Spleen (tissue), 11 donors: Measurements from ENCODE around the gene DOCK10. TPM values are rescaled to one million over a fixed set of nuclear protein-coding genes. Genes with fewer than 3 reads are reported as not detected.

Experiments
- DNase-seq: peaks from one replicate; pipeline ENCODE4 v3.0.0-alpha.2; 2020
- H3K27ac ChIP-seq, 8 donors: fragments of 200-600 bp; sonication (generic) in 7 of 8; 1 replicate in 4 of 8; 2 replicates in 4 of 8; pipeline versions ENCODE4 v1.5.0 to v1.8.0; 2016 to 2021; ENCODE audit warnings: inconsistent platforms in 4 of 8, mild to moderate bottlenecking in 4 of 8, moderate library complexity in 1 of 8
- H3K27me3 ChIP-seq, 7 donors: fragments of 200-600 bp; sonication (generic) in 6 of 7; replicated peaks in 1 of 7; 1 replicate in 4 of 7; 2 replicates in 3 of 7; pipeline versions ENCODE4 v1.5.0 to v1.8.0; 2016 to 2021; ENCODE audit warnings: inconsistent platforms in 3 of 7, mild to moderate bottlenecking in 1 of 7
- H3K36me3 ChIP-seq, 6 donors: fragments of 200-600 bp; sonication (generic) in 5 of 6; 1 replicate in 4 of 6; 2 replicates in 2 of 6; pipeline versions ENCODE4 v1.5.0 to v1.8.0; 2016 to 2021; ENCODE audit warnings: inconsistent platforms in 2 of 6
- H3K4me1 ChIP-seq, 6 donors: fragments of 200-600 bp; sonication (generic) in 5 of 6; 1 replicate in 3 of 6; 2 replicates in 3 of 6; pipeline versions ENCODE4 v1.5.0 to v1.8.0; 2016 to 2021; ENCODE audit warnings: inconsistent platforms in 3 of 6
- H3K4me3 ChIP-seq, 8 donors: fragments of 200-600 bp; sonication (generic) in 7 of 8; 1 replicate in 4 of 8; 2 replicates in 4 of 8; pipeline versions ENCODE4 v1.5.0 to v1.8.0; 2016 to 2021; ENCODE audit warnings: inconsistent platforms in 4 of 8, mild to moderate bottlenecking in 4 of 8, moderate library complexity in 2 of 8
- H3K9me3 ChIP-seq, 8 donors: fragments of 200-600 bp; sonication (generic) in 7 of 8; 1 replicate in 4 of 8; 2 replicates in 4 of 8; pipeline versions ENCODE4 v1.5.0 to v1.8.0; 2016 to 2021; ENCODE audit warnings: inconsistent platforms in 4 of 8
- CTCF ChIP-seq, 11 experiments: fragments of 200-600 bp in 7 of 11; fragments of 450-650 bp in 4 of 11; sonication (generic) in 4 of 11; IDR thresholded peaks in 8 of 11; conservative IDR thresholded peaks in 3 of 11; 1 replicate in 7 of 11; 2 replicates in 4 of 11; pipeline versions ENCODE4 v1.4.0 to v1.8.0; 2016 to 2021; ENCODE audit warnings: antibody characterized with exemption in 11 of 11, inconsistent platforms in 4 of 11, mild to moderate bottlenecking in 1 of 11
- POLR2A ChIP-seq, 3 donors: fragments of 450-650 bp; IDR thresholded peaks; one replicate each; pipeline ENCODE4 v1.5.1; 2017; ENCODE audit warnings: antibody characterized with exemption in 3 of 3, mild to moderate bottlenecking in 1 of 3
- POLR2AphosphoS5 ChIP-seq, 3 donors: sonication (generic); formaldehyde crosslinking; IDR thresholded peaks; one replicate each; pipeline ENCODE4 v1.5.1; 2017; ENCODE audit warnings: antibody characterized with exemption in 3 of 3
- WGBS, 5 donors: extraction: QIAGEN DNeasy Blood & Tissue Kit in 3 of 5; methylation state at CpG; one replicate each; pipeline versions ENCODE4 v1.1.5 to v1.1.7; 2013 to 2018; 5-methylcytosine and 5-hydroxymethylcytosine counted together
- intact Hi-C: fragments of 100-400 bp; cut with DNase I; formaldehyde crosslinking; loops from one replicate; pipeline ENCODE4 v1.15.0; 2023; ENCODE audit warnings: low total_unique reads
- polyA plus RNA-seq, 3 donors: library from polyadenylated mRNA; stranded (reverse); fragments of 200-250 nt; gene quantifications; one replicate each; pipeline ENCODE4 v1.2.1, GENCODE V29; 2013
- total RNA-seq, 7 donors: library from RNA; depleted of rRNA in 3 of 7; stranded (reverse); fragments of >200 nt in 3 of 7; fragmentation: NEBNext Ultra II Directional in 4 of 7; extraction: Animal tissue kit (Norgen Biotek cat#: 25700) in 4 of 7; gene quantifications; one replicate each; pipeline versions ENCODE4 v1.1.0 to v1.2.1, GENCODE V29; 2016 to 2021
- donor health status: healthy with polysubstance abuse.
- donor health status: DM: no; HTN: no; CAD: no; lungs with moderate emphysema.
- donor health status: DM: no; HTN: no; CAD: no.
- donor health status: Bipolar disorder and iron deficiency.
- donor health status: healthy.
- donor health status: DM: no; HTN: no; CAD: no.
- donor health status: DM: yes; HTN: yes; CAD: no.

The DOCK10 gene
- total and polyA plus RNA-seq, 10 donors = 12.5 to 203 (median 158) TPM

- Histone ChIP-seq H3K9me3 (no peaks in the 10 kb centered on the region), H3K27ac (peak overlapping the region in 5 of 8 donors; percentile 51 to 82 (median 71)), H3K4me3 (no peak overlapping the region), H3K4me1 (peaks cover 10 to 65% (median 54%) of the 10 kb centered on the region in 6 donors), H3K27me3 (no peaks in the 10 kb centered on the region), H3K36me3 (no peaks in the 10 kb centered on the region)
- TF ChIP-seq POLR2A (IDR thresholded peaks at IDR 0.05) (no peak), POLR2AphosphoS5 (IDR thresholded peaks at IDR 0.05) (no peak), CTCF (IDR thresholded peaks at IDR 0.05 in 8 of 11, conservative IDR thresholded peaks at IDR 0.05 in 3 of 11) (no peak)
- no peak for DNase-seq
- intact Hi-C loops = no loop called here
- 67 to 77% (median 75%) methylated on average over 5 of the region's 5 CpGs for WGBS, 5 donors
Observed at GRCh38 chr2:224969095-224969494, 73.2 kb downstream of the DOCK10 start.

DNA sequence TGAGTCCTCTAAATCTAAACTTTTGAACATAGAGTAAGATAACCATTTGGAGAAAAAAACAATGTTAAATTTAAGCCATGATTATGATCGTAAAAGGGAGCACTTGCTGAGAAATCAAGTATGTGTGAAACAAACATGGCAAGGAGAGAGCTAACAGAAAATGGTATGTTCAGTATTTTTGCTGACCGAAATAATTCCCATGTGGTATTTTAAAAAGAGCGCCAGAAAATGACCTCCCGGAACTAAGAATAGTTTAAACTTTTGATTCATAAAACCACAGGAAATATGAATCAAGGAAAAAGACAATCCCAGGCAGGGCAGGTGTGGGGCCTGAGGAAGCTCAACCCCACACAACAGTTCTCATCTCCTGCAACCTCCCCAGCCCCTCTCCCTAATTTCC is 74.2 kb downstream of the DOCK10 start:
- peaks cover 10 to 60% (median 43%) of the 10 kb centered on the region in 6 donors for H3K4me1 ChIP-seq
- TF ChIP-seq CTCF (IDR thresholded peaks at IDR 0.05 in 8 of 11, conservative IDR thresholded peaks at IDR 0.05 in 3 of 11) (no peak), POLR2AphosphoS5 (IDR thresholded peaks at IDR 0.05) (no peak), POLR2A (IDR thresholded peaks at IDR 0.05) (no peak)
- no peaks in the 10 kb centered on the region for H3K9me3 ChIP-seq
- WGBS, 5 donors = 48 to 68% (median 62%) methylated on average over 4 of the region's 4 CpGs
- H3K27ac ChIP-seq = peak overlapping the region in 1 of 8 donors; percentile 80
- intact Hi-C loops = no loop called here
- no peaks in the 10 kb centered on the region for H3K36me3 ChIP-seq
- no peaks in the 10 kb centered on the region for H3K27me3 ChIP-seq
- no peak for DNase-seq
- no peak overlapping the region for H3K4me3 ChIP-seq

GRCh38 chr2:224966613-224967012 is 75.7 kb downstream of the DOCK10 start:
- Histone ChIP-seq H3K27ac (no peak overlapping the region), H3K9me3 (no peaks in the 10 kb centered on the region), H3K27me3 (no peaks in the 10 kb centered on the region), H3K36me3 (no peaks in the 10 kb centered on the region), H3K4me3 (no peak overlapping the region), H3K4me1 (peaks cover 10 to 60% (median 31%) of the 10 kb centered on the region in 6 donors)
- DNase-seq = no peak
- WGBS, 5 donors = 91 to 99% (median 96%) methylated on average over 2 of the region's 2 CpGs
- TF ChIP-seq POLR2A (IDR thresholded peaks at IDR 0.05) = no peak
- no peak for TF ChIP-seq POLR2AphosphoS5 (IDR thresholded peaks at IDR 0.05)
- TF ChIP-seq CTCF (IDR thresholded peaks at IDR 0.05 in 8 of 11, conservative IDR thresholded peaks at IDR 0.05 in 3 of 11) = no peak
- intact Hi-C loops = no loop called here

GRCh38 chr2:224959556-224959955 is 82.7 kb downstream of the DOCK10 start:
- Histone ChIP-seq H3K27ac (peak overlapping the region in 6 of 8 donors; percentile 16 to 90 (median 82)), H3K27me3 (no peaks in the 10 kb centered on the region), H3K36me3 (no peaks in the 10 kb centered on the region), H3K4me3 (no peak overlapping the region), H3K4me1 (peaks cover 33 to 81% (median 39%) of the 10 kb centered on the region in 6 donors), H3K9me3 (no peaks in the 10 kb centered on the region)
- intact Hi-C loops = no loop called here
- TF ChIP-seq CTCF (IDR thresholded peaks at IDR 0.05 in 8 of 11, conservative IDR thresholded peaks at IDR 0.05 in 3 of 11) (no peak), POLR2A (IDR thresholded peaks at IDR 0.05) (no peak), POLR2AphosphoS5 (IDR thresholded peaks at IDR 0.05) (no peak)
- 67 to 86% (median 80%) methylated on average over 3 of the region's 3 CpGs for WGBS, 5 donors
- DNase-seq = no peak
